Mammary epithelial cell (primary cell): ENCODE data around the gene ZNF503.

Experiments
- EZH2 ChIP-seq: IDR thresholded peaks from 2 replicates; pipeline ENCODE4 v1.6.1; 2012; ENCODE audit warnings: low read length, inconsistent platforms, borderline replicate concordance
- TF ChIP-seq, protein P1 (sequence below), 2 donors: IDR thresholded peaks in 1 of 2; conservative IDR thresholded peaks in 1 of 2; 2 replicates each; pipeline ENCODE4 v1.5.1; 2011 to 2012; ENCODE audit warnings: inconsistent platforms in 2 of 2, low read length in 2 of 2, mild to moderate bottlenecking in 2 of 2, control low read depth in 1 of 2, low read depth in 1 of 2; ENCODE audit not compliant: insufficient read depth in 1 of 2; ENCODE audit errors: extremely low read depth in 1 of 2

DNA sequence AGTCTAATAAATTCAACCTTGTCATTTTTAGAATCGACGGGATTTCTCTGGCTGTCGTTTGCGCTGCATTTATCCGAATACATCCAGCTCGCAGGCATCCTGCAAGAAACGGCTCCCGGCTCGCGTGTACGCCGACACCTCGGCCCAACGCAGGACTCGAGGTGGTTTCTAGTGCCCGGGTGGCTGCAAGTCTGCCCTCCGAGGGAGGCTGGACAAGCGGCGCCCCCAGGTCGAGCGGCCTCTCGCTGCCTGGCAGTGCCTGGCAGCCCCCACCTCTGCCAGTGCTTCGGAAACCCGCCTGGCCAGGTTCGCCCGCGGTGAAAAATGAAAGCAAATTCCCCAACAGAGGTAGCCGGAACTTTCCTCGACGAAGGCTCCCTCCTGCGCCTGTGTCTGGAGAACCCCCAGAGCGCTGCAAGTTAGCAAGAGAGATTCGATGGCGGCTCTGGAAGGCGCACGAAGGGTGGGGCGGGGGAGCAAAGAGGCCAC is 5.7 kb upstream of the ZNF503 start:
- TF ChIP-seq, protein P1, sequence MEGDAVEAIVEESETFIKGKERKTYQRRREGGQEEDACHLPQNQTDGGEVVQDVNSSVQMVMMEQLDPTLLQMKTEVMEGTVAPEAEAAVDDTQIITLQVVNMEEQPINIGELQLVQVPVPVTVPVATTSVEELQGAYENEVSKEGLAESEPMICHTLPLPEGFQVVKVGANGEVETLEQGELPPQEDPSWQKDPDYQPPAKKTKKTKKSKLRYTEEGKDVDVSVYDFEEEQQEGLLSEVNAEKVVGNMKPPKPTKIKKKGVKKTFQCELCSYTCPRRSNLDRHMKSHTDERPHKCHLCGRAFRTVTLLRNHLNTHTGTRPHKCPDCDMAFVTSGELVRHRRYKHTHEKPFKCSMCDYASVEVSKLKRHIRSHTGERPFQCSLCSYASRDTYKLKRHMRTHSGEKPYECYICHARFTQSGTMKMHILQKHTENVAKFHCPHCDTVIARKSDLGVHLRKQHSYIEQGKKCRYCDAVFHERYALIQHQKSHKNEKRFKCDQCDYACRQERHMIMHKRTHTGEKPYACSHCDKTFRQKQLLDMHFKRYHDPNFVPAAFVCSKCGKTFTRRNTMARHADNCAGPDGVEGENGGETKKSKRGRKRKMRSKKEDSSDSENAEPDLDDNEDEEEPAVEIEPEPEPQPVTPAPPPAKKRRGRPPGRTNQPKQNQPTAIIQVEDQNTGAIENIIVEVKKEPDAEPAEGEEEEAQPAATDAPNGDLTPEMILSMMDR (conservative IDR thresholded peaks at IDR 0.05 in 1 of 2, IDR thresholded peaks at IDR 0.05 in 1 of 2; ENCODE audit: extremely low read depth in 1 of 2, insufficient read depth in 1 of 2, low read depth in 1 of 2, low read length in 2 of 2) = no peak
- TF ChIP-seq EZH2 = no peak
